Activated CD8-positive, alpha-beta memory T cell treated with anti-CD3 and anti-CD28 coated beads, Interleukin-2, amount 50 U/mL, for 1 hour (primary cell): ENCODE data around the gene NOL11.
"Not testable (repeated sequence)": the region's sequence is repeated elsewhere in the genome, so short reads cannot be mapped to it uniquely, and the experiment has no call there.

Experiments
- DNase-seq: peaks from one replicate; pipeline ENCODE4 v3.0.0-alpha.2; 2020; ENCODE audit errors: extremely low read depth

The NOL11 gene

GRCh38 chr17:67717624-67718324 lies at the start of gene NOL11:
Gene NOL11, plus strand, starts transcription at chr17:67717936. Its CDS starts 12 bp downstream, at chr17:67717948.
- DNase-seq, result peak; percentile 93

- no peak for DNase-seq
Measured at GRCh38 chr17:67671493-67671892, 46.2 kb upstream of the NOL11 start.

- no peak for DNase-seq
Measured at GRCh38 chr17:67672592-67673335, 45.0 kb upstream of the NOL11 start.

GRCh38 chr17:67675481-67675880 lies 42.3 kb upstream of the NOL11 start:
- DNase-seq, result no peak

- DNase-seq, result no peak
Measured at GRCh38 chr17:67676305-67676704, 41.4 kb upstream of the NOL11 start.

- no peak for DNase-seq
Measured at GRCh38 chr17:67678414-67678813, 39.3 kb upstream of the NOL11 start.

GRCh38 chr17:67679225-67679624 lies 38.5 kb upstream of the NOL11 start:
- DNase-seq, result no peak

- DNase-seq, result no peak
Measured at GRCh38 chr17:67679721-67680120, 38.0 kb upstream of the NOL11 start.

- DNase-seq, result no peak
Measured at GRCh38 chr17:67680445-67681224, 37.1 kb upstream of the NOL11 start.

- DNase-seq, result no peak
Measured at GRCh38 chr17:67682196-67682595, 35.5 kb upstream of the NOL11 start.

- DNase-seq, result no peak
Measured at GRCh38 chr17:67685351-67685750, 32.4 kb upstream of the NOL11 start.

- DNase-seq, result no peak
Measured at GRCh38 chr17:67686241-67686640, 31.5 kb upstream of the NOL11 start.

GRCh38 chr17:67687511-67687910 lies 30.2 kb upstream of the NOL11 start:
- no peak for DNase-seq

GRCh38 chr17:67689534-67690177 lies 28.1 kb upstream of the NOL11 start:
- peak; percentile 18 for DNase-seq

- DNase-seq, result no peak
Measured at GRCh38 chr17:67693811-67694210, 23.9 kb upstream of the NOL11 start.

GRCh38 chr17:67696347-67696746 lies 21.4 kb upstream of the NOL11 start:
- DNase-seq, result no peak

- DNase-seq, result no peak
Measured at GRCh38 chr17:67696853-67697498, 20.8 kb upstream of the NOL11 start.

- no peak for DNase-seq
Measured at GRCh38 chr17:67700037-67700724, 17.6 kb upstream of the NOL11 start.

GRCh38 chr17:67700725-67701119 lies 17.0 kb upstream of the NOL11 start:
- DNase-seq, result no peak

GRCh38 chr17:67702861-67703260 lies 14.9 kb upstream of the NOL11 start:
- not testable (repeated sequence) for DNase-seq

- no peak for DNase-seq
Measured at GRCh38 chr17:67707442-67707841, 10.3 kb upstream of the NOL11 start.
